ENCODE measurements around the gene FADS6.

DNA sequence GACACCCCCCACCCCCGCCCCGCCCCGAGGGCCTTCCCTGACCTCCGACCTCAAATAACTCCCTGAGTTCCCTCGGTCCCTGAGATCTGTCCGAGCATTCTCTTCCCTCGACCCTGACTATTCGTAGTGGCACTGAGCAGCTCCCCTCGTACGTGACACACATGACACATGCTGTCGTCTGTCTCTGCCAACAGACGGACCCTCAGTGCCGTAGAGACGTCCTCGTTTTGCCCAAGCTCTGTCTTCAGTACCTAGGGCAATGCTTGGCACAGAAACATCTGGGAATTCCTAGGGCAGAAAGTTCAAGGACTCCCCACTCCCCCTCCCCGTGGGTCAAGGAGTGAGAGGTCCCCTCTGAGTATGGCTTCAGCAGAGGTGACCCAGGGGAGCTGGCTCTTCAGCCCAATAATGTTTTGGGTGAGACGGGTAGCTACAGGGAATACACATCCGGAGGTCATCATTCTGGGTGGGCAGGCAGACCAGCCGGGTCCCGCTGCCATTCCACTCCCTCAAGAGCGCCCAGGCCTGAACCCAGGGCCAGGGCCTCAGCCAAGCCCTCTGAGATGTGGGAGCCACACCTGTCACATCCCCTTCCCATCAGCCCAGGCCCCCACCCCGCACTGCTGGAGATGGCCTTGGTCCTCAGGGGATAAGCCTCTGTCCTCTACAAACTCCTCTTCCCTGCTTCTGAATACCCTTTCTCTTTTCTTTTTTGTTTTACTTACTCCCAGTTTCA, 671 bp upstream of the FADS6 start:
- TF ChIP-seq REST (IDR thresholded peaks at IDR 0.05; ENCODE audit: insufficient read depth in 1 of 2, low read depth in 2 of 2, low read length in 2 of 2) (no peak), POLR2AphosphoS5 (IDR thresholded peaks at IDR 0.05; ENCODE audit: low read depth, low read length) (no peak), TAF1 (IDR thresholded peaks at IDR 0.05; ENCODE audit: borderline replicate concordance, insufficient read depth, low read length) (no peak), SIN3A (IDR thresholded peaks at IDR 0.05; ENCODE audit: borderline replicate concordance, insufficient read depth, low read length) (no peak), FOXP2 (optimal IDR thresholded peaks at IDR 0.05; ENCODE audit: borderline replicate concordance, extremely low read depth, extremely low read length, insufficient read depth) (no peak)
